GM06990 (cell line): ENCODE data around the gene SETD3.

Experiments used
- DNase-seq: peaks from one replicate; pipeline ENCODE4 v3.0.0-alpha.2; 2011; ENCODE audit not compliant: insufficient read length; ENCODE audit errors: extremely low read depth
- H3K27me3 ChIP-seq: replicated peaks from 2 replicates; pipeline ENCODE4 v1.6.0; 2011; ENCODE audit warnings: low read length; ENCODE audit not compliant: control insufficient read depth, insufficient read depth
- H3K36me3 ChIP-seq: 2 replicates; pipeline ENCODE4 v1.5.1; 2011; ENCODE audit warnings: low read length; ENCODE audit not compliant: control insufficient read depth, insufficient read depth
- H3K4me3 ChIP-seq: replicated peaks from 2 replicates; pipeline ENCODE4 v1.5.1; 2011; ENCODE audit warnings: low read depth, mild to moderate bottlenecking, control low read depth, low read length
- TF ChIP-seq, protein P1 (sequence below): IDR thresholded peaks from 2 replicates; pipeline ENCODE4 v1.5.1; 2011; ENCODE audit warnings: low read length, control low read depth, mild to moderate bottlenecking, inconsistent platforms; ENCODE audit not compliant: insufficient read depth, poor library complexity, severe bottlenecking

SETD3 gene

DNA sequence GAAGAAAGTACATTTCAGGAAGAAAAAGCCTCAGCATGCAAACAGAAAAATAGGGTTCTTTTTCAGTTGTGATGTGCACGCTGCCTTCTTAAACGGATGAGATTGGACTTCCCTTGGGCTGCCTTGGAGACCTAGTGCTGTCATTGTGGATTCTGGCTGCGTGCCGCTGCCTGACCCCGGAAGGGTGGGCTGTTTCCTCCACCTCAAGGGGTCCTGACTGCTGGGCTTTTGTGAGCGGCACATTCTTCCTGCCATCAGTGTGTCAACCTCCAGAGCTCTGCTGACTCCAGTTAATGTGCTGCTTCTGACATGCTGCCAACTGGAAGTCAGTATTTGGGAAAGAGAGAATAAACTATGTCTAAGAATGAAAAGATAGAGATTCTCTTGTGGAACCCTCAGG lies 25.6 kb upstream of the SETD3 start:
- Histone ChIP-seq H3K4me3 (no peak overlapping the region), H3K36me3 (peaks cover 43% of the 10 kb centered on the region), H3K27me3 (no peaks in the 10 kb centered on the region)
- TF ChIP-seq, protein P1, sequence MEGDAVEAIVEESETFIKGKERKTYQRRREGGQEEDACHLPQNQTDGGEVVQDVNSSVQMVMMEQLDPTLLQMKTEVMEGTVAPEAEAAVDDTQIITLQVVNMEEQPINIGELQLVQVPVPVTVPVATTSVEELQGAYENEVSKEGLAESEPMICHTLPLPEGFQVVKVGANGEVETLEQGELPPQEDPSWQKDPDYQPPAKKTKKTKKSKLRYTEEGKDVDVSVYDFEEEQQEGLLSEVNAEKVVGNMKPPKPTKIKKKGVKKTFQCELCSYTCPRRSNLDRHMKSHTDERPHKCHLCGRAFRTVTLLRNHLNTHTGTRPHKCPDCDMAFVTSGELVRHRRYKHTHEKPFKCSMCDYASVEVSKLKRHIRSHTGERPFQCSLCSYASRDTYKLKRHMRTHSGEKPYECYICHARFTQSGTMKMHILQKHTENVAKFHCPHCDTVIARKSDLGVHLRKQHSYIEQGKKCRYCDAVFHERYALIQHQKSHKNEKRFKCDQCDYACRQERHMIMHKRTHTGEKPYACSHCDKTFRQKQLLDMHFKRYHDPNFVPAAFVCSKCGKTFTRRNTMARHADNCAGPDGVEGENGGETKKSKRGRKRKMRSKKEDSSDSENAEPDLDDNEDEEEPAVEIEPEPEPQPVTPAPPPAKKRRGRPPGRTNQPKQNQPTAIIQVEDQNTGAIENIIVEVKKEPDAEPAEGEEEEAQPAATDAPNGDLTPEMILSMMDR, result no peak
- DNase-seq, result no peak

DNA sequence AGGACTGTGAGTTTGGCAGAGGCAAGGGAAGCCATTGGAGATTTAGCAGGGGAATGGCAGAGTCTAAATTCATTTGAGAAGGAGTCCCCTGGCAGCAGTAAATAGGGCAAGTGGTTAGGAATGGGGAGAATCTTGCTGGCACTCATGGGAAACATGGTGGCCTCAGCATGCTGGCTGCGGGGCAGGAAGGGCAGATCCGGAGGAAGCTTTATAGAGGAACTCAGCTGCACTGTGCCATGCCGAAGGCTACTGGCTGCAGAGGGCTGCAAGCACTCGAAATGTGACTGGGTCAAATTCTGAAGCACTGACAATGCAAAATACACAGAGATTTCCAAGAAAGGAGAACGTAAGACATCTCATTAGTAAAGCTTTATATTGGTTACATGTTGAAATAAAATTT lies 24.4 kb upstream of the SETD3 start:
- H3K27me3 ChIP-seq, result no peaks in the 10 kb centered on the region
- TF ChIP-seq, protein P1, result no peak
- H3K4me3 ChIP-seq, result no peak overlapping the region
- no peak for DNase-seq
- H3K36me3 ChIP-seq, result peaks cover 42% of the 10 kb centered on the region

- TF ChIP-seq, protein P1, result no peak
- DNase-seq, result no peak
- H3K36me3 ChIP-seq, result peaks cover 35% of the 10 kb centered on the region
- H3K4me3 ChIP-seq, result no peak overlapping the region
- no peaks in the 10 kb centered on the region for H3K27me3 ChIP-seq
Measured at GRCh38 chr14:99503848-99504453, 23.3 kb upstream of the SETD3 start.

- Histone ChIP-seq H3K36me3 (peaks cover 27% of the 10 kb centered on the region), H3K27me3 (no peaks in the 10 kb centered on the region), H3K4me3 (no peak overlapping the region)
- TF ChIP-seq, protein P1, result no peak
- no peak for DNase-seq
Measured at GRCh38 chr14:99502989-99503421, 22.3 kb upstream of the SETD3 start.

GRCh38 chr14:99497894-99498293 lies 17.2 kb upstream of the SETD3 start:
- Histone ChIP-seq H3K4me3 (no peak overlapping the region), H3K36me3 (peaks cover 21% of the 10 kb centered on the region), H3K27me3 (no peaks in the 10 kb centered on the region)
- DNase-seq, result no peak
- TF ChIP-seq, protein P1, result no peak

DNA sequence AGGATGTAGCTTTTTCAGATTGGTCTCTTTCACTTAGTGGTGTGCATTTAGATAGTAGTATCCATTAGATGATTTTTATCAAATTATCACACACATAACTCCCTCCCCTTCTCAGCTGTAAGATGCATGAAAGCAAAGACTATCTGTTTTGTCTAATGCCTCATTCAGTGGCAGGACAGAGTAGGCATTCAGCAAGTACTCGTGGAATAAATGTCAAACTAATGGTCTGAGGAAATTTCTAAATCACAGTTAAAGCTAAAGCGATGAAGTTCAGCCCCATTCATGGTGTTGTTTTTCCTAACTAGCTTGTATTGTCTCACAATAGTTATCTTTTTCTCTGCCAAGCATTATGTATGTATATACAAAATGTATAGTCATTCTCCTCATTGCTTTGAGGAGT lies 16.7 kb upstream of the SETD3 start:
- DNase-seq, result no peak
- TF ChIP-seq, protein P1, result no peak
- peaks cover 18% of the 10 kb centered on the region for H3K36me3 ChIP-seq

More for the DNA sequence above, 16.7 kb upstream of the SETD3 start:
- H3K4me3 ChIP-seq, result no peak overlapping the region
- no peaks in the 10 kb centered on the region for H3K27me3 ChIP-seq
